Neutrophil (primary cell): ENCODE results near the gene MYOZ1.

ENCODE experiments used
- H3K27ac ChIP-seq: fragments of 200-600 bp; sonication (generic); 2 replicates; pipeline ENCODE4 v1.5.1; 2016; ENCODE audit warnings: mild to moderate bottlenecking, moderate library complexity
- H3K27me3 ChIP-seq: fragments of 200-600 bp; sonication (generic); 2 replicates; pipeline ENCODE4 v1.6.0; 2016; ENCODE audit warnings: mild to moderate bottlenecking
- H3K36me3 ChIP-seq: fragments of 200-600 bp; sonication (generic); 2 replicates; pipeline ENCODE4 v1.5.1; 2017
- H3K4me1 ChIP-seq, 2 experiments: fragments of 200-600 bp in 1 of 2; sonication (generic) in 1 of 2; 1 replicate in 1 of 2; 2 replicates in 1 of 2; pipeline versions ENCODE4 v1.5.1 to v1.6.1; 2013 to 2016; ENCODE audit warnings: low read depth in 1 of 2, low read length in 1 of 2, mild to moderate bottlenecking in 1 of 2, moderate library complexity in 1 of 2; ENCODE audit not compliant: control insufficient read depth in 1 of 2, insufficient read depth in 1 of 2
- H3K4me3 ChIP-seq, 2 experiments: fragments of 200-600 bp in 1 of 2; sonication (generic) in 1 of 2; 1 replicate in 1 of 2; 2 replicates in 1 of 2; pipeline ENCODE4 v1.5.1; 2013 to 2016; ENCODE audit warnings: low read depth in 1 of 2, low read length in 1 of 2, mild to moderate bottlenecking in 1 of 2, moderate library complexity in 1 of 2
- H3K9me3 ChIP-seq: fragments of 200-600 bp; sonication (generic); 2 replicates; pipeline ENCODE4 v1.5.1; 2016
- CTCF ChIP-seq: fragments of 200-600 bp; sonication (generic); IDR thresholded peaks from 2 replicates; pipeline ENCODE4 v1.5.1; 2016; ENCODE audit warnings: antibody characterized with exemption

Gene MYOZ1

GRCh38 chr10:73585327-73585726, 55.9 kb downstream of the MYOZ1 start:
- TF ChIP-seq CTCF = no peak
- H3K36me3 ChIP-seq = no peaks in the 10 kb centered on the region
- H3K27me3 ChIP-seq = no peaks in the 10 kb centered on the region
- H3K4me1 ChIP-seq = peaks cover 0 to 13% of the 10 kb centered on the region in 2 experiments
- no peak overlapping the region for H3K27ac ChIP-seq
- H3K9me3 ChIP-seq = no peaks in the 10 kb centered on the region
- H3K4me3 ChIP-seq = no peak overlapping the region

DNA sequence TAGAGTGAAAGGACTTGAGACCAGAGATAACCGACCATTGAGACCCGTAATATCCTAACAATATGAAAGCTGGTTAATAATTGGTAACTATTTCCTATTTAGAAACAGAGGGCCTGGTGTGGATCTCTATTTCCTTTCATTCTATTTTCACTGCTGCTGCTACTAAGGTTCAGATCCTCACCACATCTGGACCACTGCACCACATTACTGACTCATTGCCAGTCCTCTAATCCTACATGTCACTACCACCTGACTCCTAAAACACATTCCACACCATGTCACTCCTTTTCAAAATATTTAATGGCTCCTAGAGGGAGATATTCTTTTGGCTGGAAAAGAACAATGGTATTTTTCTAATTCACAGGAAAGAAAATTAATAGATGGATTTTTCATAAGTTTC, 56.5 kb downstream of the MYOZ1 start:
- H3K4me3 ChIP-seq = no peak overlapping the region
- no peaks in the 10 kb centered on the region for H3K9me3 ChIP-seq
- TF ChIP-seq CTCF = no peak
- H3K36me3 ChIP-seq = no peaks in the 10 kb centered on the region
- peaks cover 0 to 13% of the 10 kb centered on the region in 2 experiments for H3K4me1 ChIP-seq
- H3K27me3 ChIP-seq = no peaks in the 10 kb centered on the region
- H3K27ac ChIP-seq = no peak overlapping the region

DNA sequence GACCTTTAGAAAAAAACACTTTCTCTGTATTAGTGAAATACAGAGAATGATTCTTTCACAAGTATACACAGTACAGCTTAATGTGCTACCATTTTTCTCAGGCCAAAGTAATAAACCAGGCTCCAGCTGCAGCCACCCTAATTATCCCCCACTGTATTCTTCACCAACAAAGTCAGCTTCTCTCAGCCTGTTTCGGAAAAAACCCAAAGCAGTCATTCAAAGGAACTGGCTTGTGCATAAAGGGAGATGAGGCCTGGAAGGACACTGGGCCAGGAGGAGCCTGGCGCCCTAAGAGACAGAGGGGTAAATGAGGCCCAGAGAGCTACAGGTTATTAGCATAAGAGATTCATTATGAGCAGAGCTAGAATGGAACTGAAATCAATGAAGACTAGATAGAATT, 59.4 kb downstream of the MYOZ1 start:
- TF ChIP-seq CTCF = no peak
- Histone ChIP-seq H3K36me3 (no peaks in the 10 kb centered on the region), H3K27me3 (no peaks in the 10 kb centered on the region), H3K9me3 (no peaks in the 10 kb centered on the region), H3K4me1 (peaks cover 0 to 9% of the 10 kb centered on the region in 2 experiments), H3K4me3 (no peak overlapping the region), H3K27ac (no peak overlapping the region)
